ENCODE results near the gene TAS2R42.

The TAS2R42 gene

GRCh38 chr12:11186837-11187236, at the start of gene TAS2R42:
TSS of gene TAS2R42 (minus strand) at chr12:11186937. CDS start at chr12:11186937, 0 bp downstream.
- DNase-seq (ENCODE audit: low read depth in 4 of 4, low spot score in 1 of 4), result no peak

- DNase-seq (ENCODE audit: low read depth in 4 of 4, low spot score in 1 of 4), result no peak
These were observed 46.8 kb upstream of the TAS2R42 start for GRCh38 chr12:11233532-11233931.

- DNase-seq (ENCODE audit: low read depth in 4 of 4, low spot score in 1 of 4), result peak in 2 of 4 experiments; percentile 8 to 12
These were observed 41.7 kb upstream of the TAS2R42 start for GRCh38 chr12:11228296-11228879.

- no peak for DNase-seq (ENCODE audit: low read depth in 4 of 4, low spot score in 1 of 4)
These were observed 40.6 kb upstream of the TAS2R42 start for GRCh38 chr12:11227373-11227772.

- no peak for DNase-seq (ENCODE audit: low read depth in 4 of 4, low spot score in 1 of 4)
These were observed 22.4 kb upstream of the TAS2R42 start for GRCh38 chr12:11209113-11209512.

GRCh38 chr12:11204173-11204572, 17.4 kb upstream of the TAS2R42 start:
- DNase-seq (ENCODE audit: low read depth in 4 of 4, low spot score in 1 of 4), result no peak

- no peak for DNase-seq (ENCODE audit: low read depth in 4 of 4, low spot score in 1 of 4)
These were observed 16.1 kb upstream of the TAS2R42 start for GRCh38 chr12:11202811-11203210.

GRCh38 chr12:11183011-11183410, 3.7 kb downstream of the TAS2R42 start:
- no peak for DNase-seq (ENCODE audit: low read depth in 4 of 4, low spot score in 1 of 4)

- no peak for DNase-seq (ENCODE audit: low read depth in 4 of 4, low spot score in 1 of 4)
These were observed 4.2 kb downstream of the TAS2R42 start for GRCh38 chr12:11182529-11182928.

GRCh38 chr12:11178250-11178649, 8.5 kb downstream of the TAS2R42 start:
- no peak for DNase-seq (ENCODE audit: low read depth in 4 of 4, low spot score in 1 of 4)

- no peak for DNase-seq (ENCODE audit: low read depth in 4 of 4, low spot score in 1 of 4)
These were observed 12.7 kb downstream of the TAS2R42 start for GRCh38 chr12:11174022-11174421.

- no peak for DNase-seq (ENCODE audit: low read depth in 4 of 4, low spot score in 1 of 4)
These were observed 14.6 kb downstream of the TAS2R42 start for GRCh38 chr12:11171969-11172675.

GRCh38 chr12:11171145-11171968, 15.4 kb downstream of the TAS2R42 start, which contains the start of gene SMIM10L1:
TSS of gene SMIM10L1 (plus strand) at chr12:11171194. CDS start at chr12:11171357, 163 bp downstream.
- DNase-seq (ENCODE audit: low read depth in 4 of 4, low spot score in 1 of 4), result peak; percentile 65 to 80 (median 75)

- no peak for DNase-seq (ENCODE audit: low read depth in 4 of 4, low spot score in 1 of 4)
These were observed 16.0 kb downstream of the TAS2R42 start for GRCh38 chr12:11170810-11171144.

GRCh38 chr12:11166300-11166699, 20.4 kb downstream of the TAS2R42 start:
- DNase-seq (ENCODE audit: low read depth in 4 of 4, low spot score in 1 of 4), result no peak

GRCh38 chr12:11164384-11164783, 22.4 kb downstream of the TAS2R42 start:
- DNase-seq (ENCODE audit: low read depth in 4 of 4, low spot score in 1 of 4), result no peak

- DNase-seq (ENCODE audit: low read depth in 4 of 4, low spot score in 1 of 4), result no peak
These were observed 24.2 kb downstream of the TAS2R42 start for GRCh38 chr12:11162502-11162901.

- no peak for DNase-seq (ENCODE audit: low read depth in 4 of 4, low spot score in 1 of 4)
These were observed 27.8 kb downstream of the TAS2R42 start for GRCh38 chr12:11158885-11159444.

- DNase-seq (ENCODE audit: low read depth in 4 of 4, low spot score in 1 of 4), result no peak
These were observed 32.3 kb downstream of the TAS2R42 start for GRCh38 chr12:11154400-11154925.

- DNase-seq (ENCODE audit: low read depth in 4 of 4, low spot score in 1 of 4), result no peak
These were observed 34.0 kb downstream of the TAS2R42 start for GRCh38 chr12:11152725-11153124.

GRCh38 chr12:11150832-11151231, 35.9 kb downstream of the TAS2R42 start:
- no peak for DNase-seq (ENCODE audit: low read depth in 4 of 4, low spot score in 1 of 4)

Data from stimulated activated CD4-positive, alpha-beta T cell treated with anti-CD3 and anti-CD28 coated beads, Interleukin-1b, Interleukin-23, amount 100 ng/mL, for 24 hours (primary cell).